Measurements from ENCODE around the gene SF1.

The SF1 gene

GRCh38 chr11:64721359-64721699, 57.0 kb downstream of the SF1 start:
- no peak for TF ChIP-seq ZNF274 (IDR thresholded peaks at IDR 0.05; ENCODE audit: low read depth, low read length)
- TF ChIP-seq YY1 (IDR thresholded peaks at IDR 0.05; ENCODE audit: insufficient read depth, insufficient read length): no peak
- TF ChIP-seq SUZ12 (IDR thresholded peaks at IDR 0.05; ENCODE audit: extremely low read depth, insufficient read depth, insufficient read length): no peak

GRCh38 chr11:64720640-64721358, 57.5 kb downstream of the SF1 start:
- Histone ChIP-seq H3K9me3 (ENCODE audit: insufficient read depth, low read length) (no peaks in the 10 kb centered on the region), H3K9ac (ENCODE audit: insufficient read length, low read depth) (no peak overlapping the region), H3K36me3 (ENCODE audit: insufficient read depth, insufficient read length, low read length) (no peaks in the 10 kb centered on the region), H3K27me3 (ENCODE audit: insufficient read depth, insufficient read length) (peaks cover 49% of the 10 kb centered on the region), H3K4me1 (ENCODE audit: insufficient read depth, insufficient read length) (peaks cover 31% of the 10 kb centered on the region), H3K4me3 (ENCODE audit: insufficient read length, low read depth) (no peak overlapping the region)
- TF ChIP-seq YY1 (IDR thresholded peaks at IDR 0.05; ENCODE audit: insufficient read depth, insufficient read length) (no peak), SUZ12 (IDR thresholded peaks at IDR 0.05; ENCODE audit: extremely low read depth, insufficient read depth, insufficient read length) (no peak), ZNF274 (IDR thresholded peaks at IDR 0.05; ENCODE audit: low read depth, low read length) (no peak)
- no peak for DNase-seq (ENCODE audit: low read depth, low spot score)

More at GRCh38 chr11:64721359-64721699, 57.0 kb downstream of the SF1 start:
- peaks cover 34% of the 10 kb centered on the region for H3K4me1 ChIP-seq (ENCODE audit: insufficient read depth, insufficient read length)
- no peak overlapping the region for H3K4me3 ChIP-seq (ENCODE audit: insufficient read length, low read depth)
- H3K27me3 ChIP-seq (ENCODE audit: insufficient read depth, insufficient read length): peaks cover 46% of the 10 kb centered on the region
- H3K9ac ChIP-seq (ENCODE audit: insufficient read length, low read depth): no peak overlapping the region
- DNase-seq (ENCODE audit: low read depth, low spot score): no peak
- H3K9me3 ChIP-seq (ENCODE audit: insufficient read depth, low read length): no peaks in the 10 kb centered on the region
- no peaks in the 10 kb centered on the region for H3K36me3 ChIP-seq (ENCODE audit: insufficient read depth, insufficient read length, low read length)

GRCh38 chr11:64720167-64720566, 58.2 kb downstream of the SF1 start:
- H3K4me3 ChIP-seq (ENCODE audit: insufficient read length, low read depth): no peak overlapping the region
- peaks cover 26% of the 10 kb centered on the region for H3K4me1 ChIP-seq (ENCODE audit: insufficient read depth, insufficient read length)
- no peak overlapping the region for H3K9ac ChIP-seq (ENCODE audit: insufficient read length, low read depth)
- no peaks in the 10 kb centered on the region for H3K36me3 ChIP-seq (ENCODE audit: insufficient read depth, insufficient read length, low read length)
- no peak for DNase-seq (ENCODE audit: low read depth, low spot score)
- peaks cover 56% of the 10 kb centered on the region for H3K27me3 ChIP-seq (ENCODE audit: insufficient read depth, insufficient read length)
- no peaks in the 10 kb centered on the region for H3K9me3 ChIP-seq (ENCODE audit: insufficient read depth, low read length)
- TF ChIP-seq ZNF274 (IDR thresholded peaks at IDR 0.05; ENCODE audit: low read depth, low read length) (no peak), YY1 (IDR thresholded peaks at IDR 0.05; ENCODE audit: insufficient read depth, insufficient read length) (no peak), SUZ12 (IDR thresholded peaks at IDR 0.05; ENCODE audit: extremely low read depth, insufficient read depth, insufficient read length) (no peak)

GRCh38 chr11:64719406-64719805, 58.9 kb downstream of the SF1 start:
- H3K9me3 ChIP-seq (ENCODE audit: insufficient read depth, low read length): no peaks in the 10 kb centered on the region
- peaks cover 63% of the 10 kb centered on the region for H3K27me3 ChIP-seq (ENCODE audit: insufficient read depth, insufficient read length)
- peaks cover 19% of the 10 kb centered on the region for H3K4me1 ChIP-seq (ENCODE audit: insufficient read depth, insufficient read length)
- DNase-seq (ENCODE audit: low read depth, low spot score): no peak
- no peak overlapping the region for H3K9ac ChIP-seq (ENCODE audit: insufficient read length, low read depth)
- no peak for TF ChIP-seq ZNF274 (IDR thresholded peaks at IDR 0.05; ENCODE audit: low read depth, low read length)
- H3K36me3 ChIP-seq (ENCODE audit: insufficient read depth, insufficient read length, low read length): no peaks in the 10 kb centered on the region
- H3K4me3 ChIP-seq (ENCODE audit: insufficient read length, low read depth): no peak overlapping the region

- Histone ChIP-seq H3K27me3 (ENCODE audit: insufficient read depth, insufficient read length) (peaks cover 67% of the 10 kb centered on the region), H3K36me3 (ENCODE audit: insufficient read depth, insufficient read length, low read length) (no peaks in the 10 kb centered on the region), H3K9ac (ENCODE audit: insufficient read length, low read depth) (no peak overlapping the region), H3K9me3 (ENCODE audit: insufficient read depth, low read length) (no peaks in the 10 kb centered on the region), H3K4me1 (ENCODE audit: insufficient read depth, insufficient read length) (peaks cover 12% of the 10 kb centered on the region), H3K4me3 (ENCODE audit: insufficient read length, low read depth) (no peak overlapping the region)
- DNase-seq (ENCODE audit: low read depth, low spot score): no peak
- TF ChIP-seq ZNF274 (IDR thresholded peaks at IDR 0.05; ENCODE audit: low read depth, low read length) (no peak), YY1 (IDR thresholded peaks at IDR 0.05; ENCODE audit: insufficient read depth, insufficient read length) (no peak), SUZ12 (IDR thresholded peaks at IDR 0.05; ENCODE audit: extremely low read depth, insufficient read depth, insufficient read length) (no peak)
These were observed 59.6 kb downstream of the SF1 start for GRCh38 chr11:64718780-64719124.

GRCh38 chr11:64718084-64718779, 60.1 kb downstream of the SF1 start:
- Histone ChIP-seq H3K27me3 (ENCODE audit: insufficient read depth, insufficient read length) (peaks cover 70% of the 10 kb centered on the region), H3K36me3 (ENCODE audit: insufficient read depth, insufficient read length, low read length) (no peaks in the 10 kb centered on the region), H3K9ac (ENCODE audit: insufficient read length, low read depth) (no peak overlapping the region), H3K4me3 (ENCODE audit: insufficient read length, low read depth) (no peak overlapping the region), H3K4me1 (ENCODE audit: insufficient read depth, insufficient read length) (peaks cover 12% of the 10 kb centered on the region), H3K9me3 (ENCODE audit: insufficient read depth, low read length) (no peaks in the 10 kb centered on the region)
- DNase-seq (ENCODE audit: low read depth, low spot score): no peak
- TF ChIP-seq YY1 (IDR thresholded peaks at IDR 0.05; ENCODE audit: insufficient read depth, insufficient read length): no peak
- TF ChIP-seq SUZ12 (IDR thresholded peaks at IDR 0.05; ENCODE audit: extremely low read depth, insufficient read depth, insufficient read length): no peak
- no peak for TF ChIP-seq ZNF274 (IDR thresholded peaks at IDR 0.05; ENCODE audit: low read depth, low read length)

- Histone ChIP-seq H3K9me3 (ENCODE audit: insufficient read depth, low read length) (no peaks in the 10 kb centered on the region), H3K36me3 (ENCODE audit: insufficient read depth, insufficient read length, low read length) (no peaks in the 10 kb centered on the region), H3K27me3 (ENCODE audit: insufficient read depth, insufficient read length) (peaks cover 75% of the 10 kb centered on the region), H3K4me3 (ENCODE audit: insufficient read length, low read depth) (no peak overlapping the region), H3K9ac (ENCODE audit: insufficient read length, low read depth) (no peak overlapping the region), H3K4me1 (ENCODE audit: insufficient read depth, insufficient read length) (peaks cover 14% of the 10 kb centered on the region)
- TF ChIP-seq YY1 (IDR thresholded peaks at IDR 0.05; ENCODE audit: insufficient read depth, insufficient read length) (no peak), ZNF274 (IDR thresholded peaks at IDR 0.05; ENCODE audit: low read depth, low read length) (no peak), SUZ12 (IDR thresholded peaks at IDR 0.05; ENCODE audit: extremely low read depth, insufficient read depth, insufficient read length) (no peak)
- DNase-seq (ENCODE audit: low read depth, low spot score): no peak
These were observed 61.1 kb downstream of the SF1 start for GRCh38 chr11:64717268-64717578.
